MM.1S (cell line): ENCODE data around the gene MSRB1.

ENCODE experiments used
- CTCF ChIP-seq: fragments of 300-600 bp; sonication (generic); IDR thresholded peaks from 2 replicates; pipeline ENCODE4 v1.5.1; 2016; ENCODE audit warnings: antibody characterized with exemption, low read length, mixed read lengths
- EZH2 ChIP-seq: fragments of 300-600 bp; sonication (generic); optimal IDR thresholded peaks from 2 replicates; pipeline ENCODE3; 2017; ENCODE audit warnings: low read depth, mild to moderate bottlenecking, antibody characterized with exemption, low read length, mixed read lengths

- TF ChIP-seq CTCF (no peak), EZH2 (no peak)
Measured at GRCh38 chr16:1991135-1991551, 48.1 kb upstream of the MSRB1 start.
